SU-DHL-6 (cell line): ENCODE data around the gene COL4A2.

Experiments
- EZH2phosphoT487 ChIP-seq: fragments of 200-600 bp; sonication (generic), shearing (Covaris generic); conservative IDR thresholded peaks from 2 replicates; pipeline ENCODE4 v1.6.1; 2018; ENCODE audit warnings: mild to moderate bottlenecking, antibody characterized with exemption, low read length, moderate library complexity, mixed read lengths
- TF ChIP-seq, protein P1 (sequence below): fragments of 200-600 bp; sonication (generic); IDR thresholded peaks from one replicate; pipeline ENCODE4 v1.5.1; 2017; ENCODE audit warnings: antibody characterized with exemption, mild to moderate bottlenecking, low read length, moderate library complexity; ENCODE audit not compliant: insufficient read depth, poor library complexity, severe bottlenecking

DNA sequence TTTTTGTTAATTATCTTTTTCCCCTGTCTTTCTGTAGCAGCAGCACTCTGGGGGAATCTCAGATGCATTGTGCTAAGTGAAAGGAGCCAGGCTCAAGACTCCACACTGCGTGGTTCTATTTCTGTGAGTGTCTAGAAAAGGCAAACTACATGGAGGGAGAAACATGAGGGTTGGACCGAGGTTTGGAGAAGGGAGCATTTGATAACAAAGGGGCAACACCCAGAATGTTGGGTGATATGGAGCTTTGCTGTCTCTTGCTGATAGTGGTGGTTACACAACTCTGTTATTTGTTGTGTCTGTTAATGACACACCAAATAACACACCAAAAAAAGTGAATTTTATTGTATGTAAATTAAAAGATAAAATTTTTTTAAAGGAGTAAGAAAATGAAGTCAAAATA is 107.8 kb downstream of the COL4A2 start:
- TF ChIP-seq, protein P1, sequence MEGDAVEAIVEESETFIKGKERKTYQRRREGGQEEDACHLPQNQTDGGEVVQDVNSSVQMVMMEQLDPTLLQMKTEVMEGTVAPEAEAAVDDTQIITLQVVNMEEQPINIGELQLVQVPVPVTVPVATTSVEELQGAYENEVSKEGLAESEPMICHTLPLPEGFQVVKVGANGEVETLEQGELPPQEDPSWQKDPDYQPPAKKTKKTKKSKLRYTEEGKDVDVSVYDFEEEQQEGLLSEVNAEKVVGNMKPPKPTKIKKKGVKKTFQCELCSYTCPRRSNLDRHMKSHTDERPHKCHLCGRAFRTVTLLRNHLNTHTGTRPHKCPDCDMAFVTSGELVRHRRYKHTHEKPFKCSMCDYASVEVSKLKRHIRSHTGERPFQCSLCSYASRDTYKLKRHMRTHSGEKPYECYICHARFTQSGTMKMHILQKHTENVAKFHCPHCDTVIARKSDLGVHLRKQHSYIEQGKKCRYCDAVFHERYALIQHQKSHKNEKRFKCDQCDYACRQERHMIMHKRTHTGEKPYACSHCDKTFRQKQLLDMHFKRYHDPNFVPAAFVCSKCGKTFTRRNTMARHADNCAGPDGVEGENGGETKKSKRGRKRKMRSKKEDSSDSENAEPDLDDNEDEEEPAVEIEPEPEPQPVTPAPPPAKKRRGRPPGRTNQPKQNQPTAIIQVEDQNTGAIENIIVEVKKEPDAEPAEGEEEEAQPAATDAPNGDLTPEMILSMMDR = no peak
- TF ChIP-seq EZH2phosphoT487 = no peak
